NB4 (cell line): ENCODE data around the gene NUDT21.

Source experiments
- MYC ChIP-seq: IDR thresholded peaks from 2 replicates; pipeline ENCODE4 v1.6.1; 2011; ENCODE audit warnings: low read depth, low read length
- POLR2A ChIP-seq: IDR thresholded peaks from 2 replicates; pipeline ENCODE4 v1.6.1; 2011; ENCODE audit warnings: mild to moderate bottlenecking; ENCODE audit not compliant: insufficient read length; ENCODE audit errors: extremely low read depth
- TF ChIP-seq, protein P1 (sequence below): IDR thresholded peaks from one replicate; pipeline ENCODE4 v1.5.1; 2012; ENCODE audit warnings: low read depth, low read length
- TF ChIP-seq, protein P2 (sequence below): IDR thresholded peaks from 2 replicates; pipeline ENCODE4 v1.6.1; 2011; ENCODE audit warnings: low read depth, low read length

DNA sequence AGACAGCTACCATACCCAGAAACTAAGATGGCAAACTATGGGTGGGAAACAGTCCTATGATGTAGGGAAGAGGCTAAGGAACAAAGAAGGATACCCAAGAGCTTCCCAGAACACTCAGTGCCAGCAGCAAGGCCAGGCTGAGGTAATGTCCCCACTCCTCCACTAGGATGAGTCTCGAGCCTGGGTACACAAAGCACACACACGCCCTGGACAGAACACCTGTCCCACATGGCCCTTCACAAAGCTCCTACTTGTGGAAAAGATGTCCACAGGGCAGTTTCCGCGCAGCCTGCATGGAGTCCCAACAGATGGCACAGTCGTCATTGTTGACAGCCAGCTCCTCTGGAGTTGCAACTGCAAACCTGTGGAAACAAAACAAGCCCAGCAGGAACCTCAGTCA, 49.6 kb downstream of the NUDT21 start:
- TF ChIP-seq POLR2A = no peak
- TF ChIP-seq, protein P1, sequence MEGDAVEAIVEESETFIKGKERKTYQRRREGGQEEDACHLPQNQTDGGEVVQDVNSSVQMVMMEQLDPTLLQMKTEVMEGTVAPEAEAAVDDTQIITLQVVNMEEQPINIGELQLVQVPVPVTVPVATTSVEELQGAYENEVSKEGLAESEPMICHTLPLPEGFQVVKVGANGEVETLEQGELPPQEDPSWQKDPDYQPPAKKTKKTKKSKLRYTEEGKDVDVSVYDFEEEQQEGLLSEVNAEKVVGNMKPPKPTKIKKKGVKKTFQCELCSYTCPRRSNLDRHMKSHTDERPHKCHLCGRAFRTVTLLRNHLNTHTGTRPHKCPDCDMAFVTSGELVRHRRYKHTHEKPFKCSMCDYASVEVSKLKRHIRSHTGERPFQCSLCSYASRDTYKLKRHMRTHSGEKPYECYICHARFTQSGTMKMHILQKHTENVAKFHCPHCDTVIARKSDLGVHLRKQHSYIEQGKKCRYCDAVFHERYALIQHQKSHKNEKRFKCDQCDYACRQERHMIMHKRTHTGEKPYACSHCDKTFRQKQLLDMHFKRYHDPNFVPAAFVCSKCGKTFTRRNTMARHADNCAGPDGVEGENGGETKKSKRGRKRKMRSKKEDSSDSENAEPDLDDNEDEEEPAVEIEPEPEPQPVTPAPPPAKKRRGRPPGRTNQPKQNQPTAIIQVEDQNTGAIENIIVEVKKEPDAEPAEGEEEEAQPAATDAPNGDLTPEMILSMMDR = peak; percentile 18
- TF ChIP-seq, protein P2, sequence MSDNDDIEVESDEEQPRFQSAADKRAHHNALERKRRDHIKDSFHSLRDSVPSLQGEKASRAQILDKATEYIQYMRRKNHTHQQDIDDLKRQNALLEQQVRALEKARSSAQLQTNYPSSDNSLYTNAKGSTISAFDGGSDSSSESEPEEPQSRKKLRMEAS = no peak
- no peak for TF ChIP-seq MYC
